ENCODE results near the gene PRMT3. TPM values are rescaled to one million over a fixed set of nuclear protein-coding genes. Genes with fewer than 3 reads are reported as not detected.
"Not testable (repeated sequence)": the region's sequence is repeated elsewhere in the genome, so short reads cannot be mapped to it uniquely, and the experiment has no call there.

The PRMT3 gene
- polyA plus RNA-seq, 1 donor, result 18.6 TPM

DNA sequence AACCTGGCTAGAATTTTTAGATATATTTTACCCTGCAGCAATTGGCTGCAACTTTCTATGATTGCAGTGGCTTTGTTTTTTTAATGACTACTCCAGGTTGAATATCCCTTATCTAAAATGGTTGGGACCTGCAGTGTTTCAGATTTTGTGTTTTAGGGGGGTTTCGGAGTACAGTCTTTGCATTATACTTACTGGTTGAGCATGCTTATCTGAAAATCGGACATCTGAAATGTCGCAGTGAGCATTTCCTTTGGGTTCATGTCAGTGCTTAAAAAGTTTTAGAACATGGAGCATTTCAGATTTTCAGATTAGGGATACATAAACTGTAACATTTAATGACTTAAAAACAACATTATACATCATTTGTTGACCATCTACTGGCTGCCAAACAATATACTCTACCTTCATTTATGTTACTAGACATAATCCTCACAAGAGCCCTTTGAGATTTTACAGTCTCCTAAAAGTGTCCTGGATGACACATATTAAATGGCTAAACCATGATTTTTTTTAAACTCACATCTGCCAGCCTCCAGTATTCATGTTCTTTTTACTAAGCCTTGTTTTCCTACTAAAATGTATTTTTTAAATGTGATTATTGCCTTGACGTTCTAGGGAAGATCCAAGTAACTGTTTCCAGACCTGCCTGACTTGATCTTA lies 66.3 kb downstream of the PRMT3 start:
- no peak for DNase-seq

DNA sequence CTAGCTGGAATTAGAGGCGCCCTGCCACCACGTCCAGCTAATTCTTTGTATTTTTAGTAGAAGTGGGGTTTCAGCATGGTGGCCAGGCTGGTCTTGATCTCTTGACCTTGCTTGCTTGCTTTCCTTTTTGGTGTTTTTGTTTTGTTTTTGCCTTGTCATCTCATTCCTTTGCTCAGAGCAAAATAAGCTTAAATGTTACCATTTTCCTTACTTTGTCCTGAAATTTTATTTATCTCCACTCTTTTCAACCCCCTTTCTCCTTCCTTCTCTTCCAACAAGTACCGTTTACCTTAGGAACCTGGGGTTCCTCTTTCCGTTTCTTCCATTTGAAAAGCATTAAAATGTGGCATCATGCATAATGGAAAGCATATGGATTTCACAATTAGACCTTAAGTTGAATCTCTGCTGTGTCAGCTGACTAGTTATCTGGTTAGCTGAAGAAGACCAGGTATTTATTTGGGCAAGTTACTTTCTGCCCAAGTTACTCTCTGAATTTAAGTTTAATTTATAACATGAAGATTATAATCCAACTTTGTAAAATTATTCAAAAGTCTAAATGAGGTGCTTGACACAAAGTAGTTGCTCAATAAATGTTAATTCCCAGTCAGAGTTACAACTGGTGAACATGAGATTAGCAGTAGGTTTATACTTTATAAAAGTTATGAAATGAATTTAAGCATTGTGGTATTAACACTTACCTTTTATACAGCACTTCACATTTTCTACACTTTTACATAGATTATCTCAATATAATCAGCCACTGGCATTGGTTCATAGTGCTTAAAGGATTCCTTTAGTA lies 69.7 kb downstream of the PRMT3 start:
- DNase-seq, result no peak

DNA sequence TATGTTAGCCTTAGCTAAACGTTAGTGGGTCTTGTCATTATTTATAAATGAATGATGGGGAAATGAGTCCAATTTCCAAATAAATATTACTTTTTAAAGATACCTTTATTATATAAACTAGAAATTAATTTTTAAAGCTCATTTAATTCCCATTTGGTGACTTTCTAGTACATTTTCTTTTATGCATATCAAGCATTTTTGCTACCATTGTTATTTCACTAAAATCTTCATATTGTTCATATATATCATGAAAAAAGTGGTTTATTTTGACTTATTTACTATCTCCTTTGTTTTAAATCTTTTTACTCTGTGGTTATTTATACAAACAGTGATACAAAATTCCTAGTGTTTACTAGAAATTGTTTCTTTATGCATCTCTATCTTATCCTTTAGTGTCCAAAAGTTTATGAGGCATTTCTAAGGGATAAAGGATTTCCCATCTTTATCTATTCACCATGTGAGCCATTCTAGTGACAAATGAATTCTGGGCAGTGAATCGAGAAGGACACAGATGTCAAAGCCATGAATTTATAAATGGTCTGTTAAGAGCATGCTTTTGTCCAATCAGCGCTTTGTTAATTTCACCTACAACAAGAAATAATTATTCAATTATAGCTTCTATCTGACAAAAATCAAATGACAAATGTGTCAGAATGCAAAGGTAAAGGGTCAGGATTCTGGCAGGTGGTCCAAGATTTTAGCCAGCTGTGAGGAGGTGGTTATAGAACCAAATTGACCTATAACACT lies 70.6 kb downstream of the PRMT3 start:
- DNase-seq, result no peak

DNA sequence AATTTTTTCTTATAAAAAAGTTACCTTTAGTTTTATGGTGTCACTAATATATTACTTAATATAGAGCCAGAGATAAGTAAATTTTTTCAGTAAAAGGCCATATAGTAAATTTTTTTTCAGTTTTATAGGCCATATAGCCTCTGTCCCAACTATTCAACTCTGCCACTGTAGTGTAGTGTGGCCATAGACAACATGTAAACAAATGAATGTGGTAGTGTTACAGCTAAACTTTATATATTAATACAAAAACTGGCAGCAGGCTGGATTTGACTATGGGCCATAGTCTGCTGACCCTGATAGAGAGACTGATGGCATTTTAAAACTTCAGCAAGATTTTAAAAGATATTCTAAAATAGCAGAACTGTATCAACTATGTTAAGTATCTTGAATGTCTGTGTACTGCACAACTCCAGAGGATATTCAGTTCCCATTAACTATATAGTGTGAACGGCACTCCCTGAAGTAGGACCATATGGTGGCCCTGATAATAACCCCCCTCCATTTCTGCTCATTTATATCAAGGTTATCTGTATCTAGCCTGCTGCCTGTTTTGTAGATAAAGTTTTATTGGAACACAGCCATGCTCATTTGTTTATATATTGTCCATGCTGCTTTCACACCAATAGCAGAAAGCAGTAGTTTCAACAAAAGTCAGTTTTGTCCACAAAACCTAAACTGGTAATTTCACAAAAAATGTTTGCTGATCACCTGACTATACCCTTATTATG lies 71.6 kb downstream of the PRMT3 start:
- DNase-seq, result no peak

DNA sequence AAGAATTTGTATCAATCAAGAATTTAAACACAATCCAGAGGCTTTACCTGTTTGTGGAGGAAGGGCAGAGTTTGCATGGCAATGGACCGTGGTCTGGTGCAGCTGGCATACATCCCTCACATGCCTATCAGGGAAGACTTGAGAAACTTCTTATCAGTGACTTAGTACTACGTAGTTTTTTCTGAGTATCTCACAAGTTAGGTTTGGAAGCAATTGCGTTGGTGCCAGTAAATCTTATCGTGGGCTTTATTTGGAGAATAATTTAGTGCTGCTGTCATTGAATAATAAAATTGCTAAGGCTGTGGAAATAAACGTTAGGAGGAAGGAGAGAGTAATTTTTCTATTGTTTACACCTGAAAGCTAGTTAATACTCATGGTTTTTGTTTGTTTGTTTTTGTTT lies 72.3 kb downstream of the PRMT3 start:
- no peak for DNase-seq

DNA sequence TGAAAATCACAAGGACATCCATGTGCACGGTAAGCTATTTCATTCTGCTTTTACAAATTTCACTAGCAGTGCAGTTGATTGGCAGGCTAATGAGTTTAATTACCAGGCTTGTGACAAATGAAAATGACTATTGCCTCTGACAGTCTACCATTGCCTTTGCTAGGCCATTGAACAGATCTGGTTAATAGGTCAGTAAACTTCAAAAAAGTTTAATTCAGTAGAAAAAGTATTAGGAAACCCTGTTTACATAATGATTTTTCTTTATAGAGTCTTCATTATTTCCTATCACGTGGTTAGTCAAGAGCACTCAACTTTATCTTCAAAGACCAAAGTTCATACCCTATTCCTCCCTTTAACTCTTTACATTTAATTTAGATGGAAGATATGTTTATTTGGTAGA lies 77.0 kb downstream of the PRMT3 start:
- DNase-seq, result no peak

DNA sequence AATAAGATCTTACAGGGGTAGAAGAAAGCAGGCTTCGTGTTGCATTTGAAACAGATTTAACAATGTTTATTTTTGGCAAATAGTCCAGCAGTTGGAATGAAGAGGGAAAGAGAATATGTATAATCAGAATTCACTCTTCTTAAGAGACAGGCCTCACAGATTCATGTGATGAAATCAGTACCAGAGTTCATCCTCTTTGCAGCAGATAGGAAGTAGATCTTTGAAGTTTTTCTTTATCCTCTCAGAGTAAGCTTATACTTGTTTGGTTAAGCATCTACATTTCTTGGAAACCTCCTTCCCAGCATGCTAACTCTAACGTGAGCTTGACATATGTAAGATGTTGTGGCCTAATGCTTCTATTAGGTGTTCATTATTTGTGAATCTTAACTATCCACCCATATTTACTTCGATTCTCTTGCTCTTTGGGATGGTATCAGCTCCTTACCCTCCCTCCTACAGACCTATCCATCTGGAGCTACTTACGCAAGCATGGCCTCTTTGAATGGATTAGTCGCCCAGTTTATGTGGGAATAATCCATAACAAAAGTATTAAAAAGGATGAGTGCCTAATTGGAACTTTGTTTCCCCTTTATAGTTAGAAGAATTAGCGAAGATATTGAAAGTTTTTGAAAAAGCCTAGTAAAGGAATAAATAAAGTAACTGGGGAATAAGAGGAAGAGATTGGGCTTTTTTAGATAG lies 80.1 kb downstream of the PRMT3 start:
- DNase-seq, result no peak

DNA sequence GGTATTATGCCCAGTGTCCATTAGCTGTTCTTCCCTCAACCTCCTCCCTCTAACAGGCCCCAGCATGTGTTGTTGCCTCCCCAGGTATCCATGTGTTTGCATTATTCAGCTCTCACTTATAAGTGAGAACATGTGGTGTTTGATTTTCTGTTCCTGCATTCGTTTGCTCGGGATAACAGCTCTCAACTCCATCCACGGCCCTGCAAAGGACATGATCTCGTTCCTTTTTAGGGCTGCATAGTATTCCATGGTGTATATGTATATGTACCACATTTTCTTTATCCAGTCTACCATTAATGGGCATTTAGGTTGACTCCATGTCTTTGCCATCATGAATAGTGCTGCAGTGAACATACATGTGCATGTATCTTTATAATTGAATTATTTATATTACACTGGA lies 82.8 kb downstream of the PRMT3 start:
- no peak for DNase-seq

DNA sequence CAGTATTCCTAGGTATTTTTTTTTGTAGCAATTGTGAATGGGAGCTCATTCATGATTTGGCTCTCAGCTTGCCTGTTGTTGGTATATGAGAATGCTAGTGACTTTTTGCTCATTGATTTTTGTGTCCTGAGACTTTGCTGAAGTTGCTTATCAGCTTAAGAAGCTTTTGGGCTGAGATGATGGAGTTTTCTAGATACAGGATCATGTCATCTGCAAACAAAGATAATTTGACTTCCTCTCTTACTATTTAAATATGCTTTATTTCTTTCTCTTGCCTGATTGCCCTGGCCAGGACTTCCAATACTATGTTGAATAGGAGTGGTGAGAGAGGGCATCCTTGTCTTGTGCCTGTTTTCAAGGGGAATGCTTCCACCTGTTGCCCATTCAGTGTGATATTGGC lies 84.4 kb downstream of the PRMT3 start:
- DNase-seq, result not testable (repeated sequence)

DNA sequence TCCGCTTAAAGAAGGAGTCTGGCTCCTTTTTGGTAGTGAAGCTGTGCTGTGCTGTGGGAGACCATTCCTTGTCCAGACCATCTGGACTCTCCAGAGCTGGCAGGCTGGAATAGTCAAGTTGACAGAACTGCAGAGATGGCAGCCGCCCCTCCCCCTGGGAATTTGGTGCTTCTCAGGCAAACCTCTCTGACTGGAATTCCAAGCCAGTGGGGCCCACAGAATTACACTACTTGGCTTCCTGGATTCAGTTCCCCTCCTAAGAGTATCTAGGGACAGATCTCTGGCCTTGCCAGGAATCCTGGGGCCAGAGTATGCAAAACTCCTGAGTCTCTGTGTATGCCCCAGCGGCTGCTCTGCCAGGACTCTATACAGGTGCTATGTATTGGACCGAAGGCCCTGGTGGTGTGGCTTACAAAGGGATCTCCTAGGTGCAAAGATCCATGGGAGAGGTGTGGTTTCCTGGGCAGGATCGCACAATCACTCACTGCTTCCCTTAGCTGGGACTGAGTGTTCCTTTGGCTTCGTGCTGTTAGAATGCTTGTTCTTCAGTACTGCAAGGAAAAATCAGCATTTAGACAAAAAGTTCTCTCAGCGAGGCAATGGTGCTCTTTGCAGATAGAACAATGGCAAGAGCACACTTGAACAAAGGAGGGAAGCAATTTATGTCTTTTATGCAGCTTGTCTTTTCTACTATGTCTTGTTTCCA lies 86.8 kb downstream of the PRMT3 start:
- no peak for DNase-seq

DNA sequence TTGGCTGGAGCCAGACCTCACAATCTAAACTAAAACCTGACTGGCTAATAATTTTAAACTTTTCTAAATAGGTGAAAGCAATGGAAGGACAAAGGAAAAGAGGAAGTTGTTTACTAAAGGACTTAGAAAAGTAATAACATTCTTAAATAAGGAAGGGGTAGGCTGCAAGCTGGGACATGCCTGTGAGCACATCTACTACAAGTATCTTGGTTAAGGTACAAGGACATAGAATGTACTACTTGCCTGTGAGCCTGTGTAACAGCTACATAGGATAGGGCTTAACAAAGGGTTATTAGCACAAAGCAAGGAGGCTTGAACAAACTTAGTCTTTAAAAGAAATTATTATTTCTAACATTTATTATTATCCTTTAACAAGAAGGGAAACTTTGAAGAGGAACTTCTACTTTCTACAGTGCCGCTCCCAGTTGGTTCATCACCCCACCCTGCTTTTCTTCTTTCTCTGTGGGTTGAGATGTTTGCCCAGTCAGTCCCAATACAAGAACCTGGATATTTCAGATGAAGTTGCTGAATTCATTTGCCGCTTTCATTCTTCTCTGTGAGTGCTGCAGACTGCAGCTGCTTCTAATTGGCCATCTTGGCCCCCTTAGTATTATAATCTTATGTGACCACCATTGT lies 87.5 kb downstream of the PRMT3 start:
- no peak for DNase-seq

DNA sequence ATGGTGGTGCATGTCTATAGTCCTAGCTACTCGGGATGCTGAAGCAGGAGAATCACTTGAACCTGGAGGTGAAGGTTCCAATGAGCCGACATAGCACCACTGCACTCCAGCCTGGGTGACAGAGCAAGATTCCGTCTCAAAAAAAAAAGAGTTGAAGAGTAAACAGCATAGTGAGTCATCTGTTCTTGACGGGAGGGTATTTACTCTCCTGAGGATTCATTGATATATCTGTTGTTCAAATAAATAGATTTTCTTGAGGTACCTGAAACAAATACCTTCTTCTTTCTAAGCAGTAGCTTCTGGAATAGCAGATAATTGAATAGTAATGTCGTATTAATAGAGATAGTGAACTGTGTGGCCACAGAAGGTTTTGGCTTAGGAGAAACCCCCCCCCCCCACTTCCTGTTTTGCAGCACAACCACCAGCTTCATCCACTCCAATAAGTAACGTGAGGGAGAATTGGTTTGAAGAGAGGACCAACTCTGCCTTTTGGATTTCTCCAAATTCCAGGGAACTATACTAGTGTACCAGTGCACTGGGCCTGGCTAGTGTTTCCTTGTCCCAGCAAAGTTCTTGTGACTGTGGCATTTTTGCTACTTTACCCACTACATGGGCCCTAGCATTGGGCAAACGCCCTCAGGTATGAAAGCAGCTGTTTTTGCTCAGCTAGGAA lies 90.0 kb downstream of the PRMT3 start:
- no peak for DNase-seq

DNA sequence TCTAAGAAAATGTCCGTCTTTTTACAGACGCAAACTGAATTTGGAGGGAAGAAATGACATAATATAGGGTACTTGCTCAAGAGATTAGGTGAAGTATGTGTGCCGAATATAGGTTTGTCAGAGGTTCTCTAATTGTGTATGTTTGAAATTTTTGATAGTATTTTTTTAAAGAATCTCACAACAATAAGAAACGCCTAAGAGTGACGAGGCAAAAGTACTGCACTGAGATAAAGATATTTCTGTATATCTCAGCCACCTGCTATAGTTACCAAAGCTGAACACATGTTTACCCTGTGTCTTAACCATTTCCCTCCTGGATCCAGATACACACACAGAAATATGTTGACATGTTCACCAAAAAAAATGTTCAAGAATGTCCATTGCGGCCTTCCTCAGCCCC lies 92.0 kb downstream of the PRMT3 start:
- no peak for DNase-seq

DNA sequence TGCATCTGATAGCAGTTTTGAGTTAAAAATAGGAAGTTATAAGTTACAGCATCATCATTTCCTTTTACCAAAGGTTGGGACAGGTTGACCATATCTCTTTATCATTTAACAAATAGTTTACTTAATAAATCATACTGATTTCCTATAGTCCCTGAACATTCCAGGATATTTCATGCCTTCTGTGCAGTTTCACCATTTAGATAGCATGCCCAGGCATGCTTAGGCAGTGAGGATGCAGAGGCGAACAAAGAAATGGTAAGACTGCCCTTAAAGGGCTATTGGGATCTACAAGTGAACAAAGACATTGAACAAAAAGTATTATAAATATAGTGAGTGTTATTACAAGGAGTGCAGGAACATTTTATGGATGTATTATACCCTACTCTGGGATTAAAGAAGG lies 96.4 kb downstream of the PRMT3 start:
- DNase-seq, result no peak

DNA sequence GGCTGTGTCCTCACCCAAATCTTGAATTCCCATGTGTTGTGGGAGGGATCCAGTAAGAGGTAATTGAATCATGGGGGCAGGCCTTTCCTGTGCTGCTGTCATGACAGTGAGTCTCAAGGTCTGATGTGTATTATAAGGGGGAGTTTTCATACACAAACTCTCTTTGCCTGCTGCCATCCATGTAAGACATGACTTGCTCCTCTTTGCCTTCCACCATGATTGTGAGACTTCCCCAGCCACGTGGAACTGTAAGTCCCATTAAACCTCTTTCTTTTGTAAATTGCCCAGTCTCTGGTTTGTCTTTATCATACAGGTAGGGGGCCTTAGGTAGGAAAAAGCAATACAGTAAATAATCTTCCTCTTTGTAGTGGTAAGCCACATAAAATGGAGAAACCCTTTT lies 96.9 kb downstream of the PRMT3 start:
- DNase-seq, result not testable (repeated sequence)

DNA sequence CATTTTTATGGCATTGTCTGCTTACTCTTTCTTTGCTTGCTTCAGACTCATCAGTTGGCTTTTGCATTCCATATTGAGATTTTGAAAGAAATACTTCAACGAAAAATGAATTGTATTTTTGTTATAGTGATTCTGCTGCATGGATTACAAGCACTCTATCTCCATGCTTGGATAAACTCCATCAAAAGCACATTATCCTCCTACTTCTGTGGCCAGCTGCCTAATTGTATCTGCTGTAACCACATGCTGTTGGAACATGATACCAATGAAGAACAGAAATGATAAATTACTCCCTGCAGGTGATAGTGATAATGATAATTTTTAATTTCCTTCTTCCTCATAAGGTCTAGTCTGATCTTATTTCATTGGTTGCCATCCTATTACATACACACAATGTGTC lies 100.8 kb downstream of the PRMT3 start:
- DNase-seq, result no peak

DNA sequence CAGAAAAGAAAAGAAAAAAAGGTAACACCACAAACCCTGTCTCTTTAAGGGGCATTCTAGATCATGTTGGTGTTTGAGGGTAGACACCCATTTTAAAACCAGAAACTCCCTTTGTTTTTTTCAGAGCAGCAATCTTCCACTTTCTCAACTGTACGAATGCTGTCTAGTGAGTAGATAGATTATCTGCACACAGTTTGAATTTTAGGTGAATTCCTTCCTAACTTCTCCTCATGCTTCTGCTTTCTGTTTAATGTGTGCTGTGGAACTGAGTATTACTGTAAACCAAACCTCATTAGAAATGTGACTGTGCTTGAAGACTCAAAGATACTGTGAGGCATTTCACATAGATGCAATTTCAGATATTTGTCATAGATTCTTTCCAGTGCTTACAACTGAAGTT lies 102.4 kb downstream of the PRMT3 start:
- DNase-seq, result no peak

DNA sequence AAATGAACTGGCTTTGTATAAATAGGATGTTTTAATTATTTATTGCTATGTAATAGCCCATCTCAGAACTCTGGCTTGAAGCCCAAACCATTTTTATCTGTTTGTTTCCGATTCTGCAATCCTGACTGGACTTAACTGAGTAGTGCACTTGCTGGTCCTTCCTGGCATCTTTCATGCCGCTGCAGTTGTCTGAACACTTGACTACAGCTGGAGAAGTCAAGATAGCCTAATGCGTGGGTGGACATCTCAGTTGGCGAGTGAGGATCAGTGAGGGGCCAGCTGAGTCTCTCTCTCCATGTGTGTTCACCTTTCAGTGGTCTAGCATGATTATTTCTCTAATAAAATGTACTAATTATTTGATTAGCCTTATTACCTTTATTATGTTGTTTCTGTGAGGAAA lies 105.8 kb downstream of the PRMT3 start:
- DNase-seq, result no peak

DNA sequence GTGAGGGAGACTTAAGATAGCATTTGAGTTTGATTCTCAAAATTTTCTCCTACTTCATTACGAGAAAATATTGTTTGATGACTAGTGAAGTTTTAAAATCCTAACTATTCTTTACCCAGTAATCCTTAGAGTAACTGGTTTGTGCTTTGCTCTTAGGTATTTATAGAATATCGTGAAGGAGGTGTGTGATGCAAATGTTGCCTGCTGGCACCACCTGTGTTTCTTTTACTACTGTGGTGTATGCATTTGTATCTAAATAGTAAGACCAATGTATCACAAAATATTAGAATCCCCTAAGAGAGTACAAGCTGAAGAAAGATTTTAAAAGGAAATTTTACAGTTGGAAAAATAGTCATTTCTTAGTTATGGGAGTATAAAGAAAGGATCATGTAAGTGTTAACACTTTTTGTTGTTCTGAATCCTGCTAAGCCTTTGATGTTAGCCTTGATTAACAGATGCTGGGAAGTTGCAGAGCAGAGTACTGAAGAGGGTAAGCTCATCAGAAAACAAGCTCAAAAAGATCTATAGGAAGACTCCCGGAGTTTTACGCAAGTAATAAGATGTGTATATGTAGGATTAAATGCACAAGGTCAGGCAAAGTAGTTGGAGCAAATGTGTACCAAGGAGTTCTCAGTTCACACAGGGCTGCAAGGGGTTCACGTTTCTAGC lies 109.7 kb downstream of the PRMT3 start:
- no peak for DNase-seq

DNA sequence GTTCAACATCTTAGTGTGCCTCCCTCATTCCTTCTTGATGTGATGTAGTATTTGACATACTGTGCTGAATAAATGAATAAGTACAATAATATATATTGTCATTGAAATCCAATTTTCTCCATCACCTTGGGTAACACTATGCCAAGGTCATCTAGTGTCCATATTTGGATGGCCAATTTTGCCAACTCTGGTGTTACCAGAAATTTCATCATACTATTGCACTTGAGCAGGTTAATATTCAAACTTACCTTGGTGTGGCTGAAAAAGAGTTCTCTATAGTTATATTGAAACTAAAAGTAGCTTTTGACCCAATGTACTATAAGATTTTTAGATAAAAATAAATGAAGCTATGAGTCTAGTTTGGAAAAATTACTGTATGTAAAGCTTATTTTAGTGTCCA lies 113.7 kb downstream of the PRMT3 start:
- DNase-seq, result no peak
